DLD1 (cell line): Measurements from ENCODE around the gene SMARCD1.

Experiments used
- in situ Hi-C: cut with HindIII; loops from 2 replicates; pipeline ENCODE4 v1.10.0; 2017; ENCODE audit warnings: low sequenced_read_pairs

Gene SMARCD1

DNA sequence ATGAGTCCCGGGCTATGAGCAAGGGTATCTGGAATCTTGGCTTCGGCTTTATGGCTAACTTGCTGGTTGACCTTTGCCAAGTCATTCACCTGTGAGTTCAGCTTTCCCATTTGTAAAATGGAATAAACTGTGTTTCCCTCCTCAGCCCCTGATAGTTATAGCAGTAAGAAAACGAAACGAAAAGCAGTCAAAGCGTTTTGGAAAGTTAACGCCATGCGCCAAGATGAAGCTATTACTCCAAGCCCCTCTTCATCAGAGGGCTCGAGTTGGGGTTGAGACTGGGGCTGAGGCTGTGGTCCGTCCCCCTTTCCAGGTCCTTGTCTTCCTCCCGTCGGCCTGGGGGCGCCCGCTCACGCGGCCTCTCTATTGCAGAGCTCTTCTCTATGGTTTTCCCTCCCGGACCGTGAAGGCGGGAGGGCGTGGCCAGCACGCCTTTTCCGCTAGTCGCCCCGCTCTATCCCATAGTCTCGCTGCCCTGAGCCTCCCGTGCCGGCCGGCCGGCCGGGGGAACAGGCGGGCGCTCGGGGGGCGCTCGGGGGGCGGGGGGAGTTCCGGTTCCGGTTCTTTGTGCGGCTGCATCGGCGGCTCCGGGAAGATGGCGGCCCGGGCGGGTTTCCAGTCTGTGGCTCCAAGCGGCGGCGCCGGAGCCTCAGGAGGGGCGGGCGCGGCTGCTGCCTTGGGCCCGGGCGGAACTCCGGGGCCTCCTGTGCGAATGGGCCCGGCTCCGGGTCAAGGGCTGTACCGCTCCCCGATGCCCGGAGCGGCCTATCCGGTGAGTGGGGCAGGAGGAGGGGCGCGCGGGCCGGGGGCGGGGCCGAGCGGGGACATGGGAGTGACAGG is at the start of gene SMARCD1:
TSS of gene SMARCD1 (plus strand) at position 568 of the 840 bp plus-strand sequence. CDS start at position 596, 28 bp downstream.
- in situ Hi-C loops: no loop called here

DNA sequence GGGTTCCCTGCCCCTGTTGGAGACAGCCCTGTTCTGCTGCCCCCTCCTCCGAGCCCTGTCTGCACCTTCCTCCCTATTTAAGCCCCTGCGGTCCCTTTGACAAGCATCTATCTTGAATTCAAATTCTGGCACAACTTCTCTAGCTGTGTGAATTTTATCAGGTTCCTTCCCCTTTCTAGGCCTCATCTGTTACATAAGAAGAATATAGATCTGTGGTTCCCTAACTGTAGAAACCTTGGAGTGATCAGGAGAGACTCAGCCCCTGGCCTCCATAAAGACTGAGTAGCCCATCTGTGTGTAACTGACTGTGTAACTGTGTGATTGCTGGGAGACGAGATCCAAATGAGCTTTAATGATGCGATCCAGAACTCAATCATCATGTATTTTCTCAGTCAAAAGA is 46.8 kb upstream of the SMARCD1 start:
- in situ Hi-C loops: no loop called here

DNA sequence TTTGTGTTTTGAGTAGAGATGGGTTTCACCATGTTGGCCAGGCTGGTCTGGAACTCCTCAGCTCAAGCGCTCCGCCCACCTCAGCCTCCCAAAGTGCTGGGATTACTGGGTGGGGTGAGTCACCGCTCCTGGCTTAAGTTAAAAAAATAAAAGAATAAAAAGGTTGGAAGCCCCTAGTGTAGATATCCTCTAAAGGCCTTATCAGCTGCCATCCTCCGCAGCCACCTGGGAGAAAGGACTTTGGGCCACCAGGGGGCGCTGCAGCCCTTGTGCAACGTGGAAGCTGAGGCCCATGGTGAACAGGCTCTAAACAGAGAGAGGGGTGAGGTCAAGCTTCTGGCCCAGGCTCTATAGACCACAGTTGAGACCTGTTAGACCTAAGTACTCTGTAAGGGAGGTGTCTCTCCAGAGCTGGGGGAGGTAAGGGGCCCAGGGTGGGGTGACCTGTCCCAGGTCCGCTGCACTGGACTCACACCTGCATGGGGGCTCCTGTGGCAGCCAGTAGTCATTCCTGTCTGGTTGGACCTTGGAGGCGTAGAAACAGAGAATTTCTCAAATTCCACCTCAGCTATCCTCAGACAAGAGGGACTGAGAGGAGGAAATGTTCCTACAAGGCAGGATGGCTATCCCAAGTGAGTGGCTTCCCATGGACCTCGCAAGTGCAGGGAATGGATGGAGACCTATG is 45.8 kb upstream of the SMARCD1 start:
- in situ Hi-C loops: no loop called here

DNA sequence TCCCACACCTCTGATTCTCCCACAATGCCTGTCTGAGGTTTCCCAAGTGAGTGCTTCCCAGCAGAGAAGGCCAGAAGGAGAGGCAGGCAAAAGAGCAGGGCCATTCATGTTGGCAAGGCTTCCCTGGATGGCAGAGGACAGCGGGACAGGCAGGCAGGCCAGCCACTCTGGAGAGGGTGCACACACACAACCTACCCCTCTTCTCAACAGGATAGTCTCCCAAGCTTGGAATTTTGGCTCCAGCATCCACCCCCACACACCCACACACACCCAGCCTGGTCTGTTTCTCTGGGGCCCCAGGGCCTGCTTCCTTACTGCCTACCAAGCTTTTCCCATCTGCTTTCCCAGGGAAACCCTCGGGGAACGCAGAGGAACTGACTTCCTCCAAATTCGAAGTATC is 44.5 kb upstream of the SMARCD1 start:
- in situ Hi-C loops: no loop called here

DNA sequence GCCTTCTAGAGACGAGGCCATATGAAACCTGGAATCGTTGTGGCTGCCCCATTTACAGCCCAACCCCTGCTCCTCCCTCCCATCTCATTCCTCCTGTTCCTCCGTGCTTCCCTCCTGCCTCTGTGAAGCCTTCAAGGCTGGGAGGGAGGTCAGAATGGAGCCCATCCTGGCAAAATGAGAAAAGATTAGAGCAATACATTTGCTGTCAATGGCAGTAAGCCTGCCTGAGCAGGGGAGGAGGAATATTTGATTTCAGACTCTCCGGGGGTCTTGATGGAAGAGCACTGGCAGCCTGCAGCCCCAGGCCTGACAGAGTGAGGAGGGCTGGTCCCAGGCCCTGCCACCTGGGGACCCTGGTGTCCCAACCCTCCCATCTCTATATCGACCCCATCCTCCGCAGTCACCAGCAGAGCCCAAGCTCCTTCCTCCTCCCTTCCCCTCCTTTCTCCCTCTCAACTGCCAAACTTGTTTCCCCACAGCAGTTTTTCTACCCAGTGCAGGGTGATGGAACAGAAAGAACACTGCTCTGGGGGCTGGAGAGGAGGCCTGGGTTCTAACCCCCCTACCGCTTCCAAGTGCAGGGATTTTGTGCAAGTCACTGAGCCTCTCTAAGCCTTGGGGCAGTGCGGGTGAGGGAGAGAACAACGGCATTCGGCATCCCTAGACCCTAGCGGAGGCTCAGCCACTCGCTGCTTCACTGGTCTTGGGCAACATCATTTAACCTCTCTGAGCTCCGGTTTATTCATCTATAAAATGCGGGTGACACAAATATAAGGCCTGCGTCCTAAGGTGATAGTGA is 43.9 kb upstream of the SMARCD1 start:
- in situ Hi-C loops: no loop called here

DNA sequence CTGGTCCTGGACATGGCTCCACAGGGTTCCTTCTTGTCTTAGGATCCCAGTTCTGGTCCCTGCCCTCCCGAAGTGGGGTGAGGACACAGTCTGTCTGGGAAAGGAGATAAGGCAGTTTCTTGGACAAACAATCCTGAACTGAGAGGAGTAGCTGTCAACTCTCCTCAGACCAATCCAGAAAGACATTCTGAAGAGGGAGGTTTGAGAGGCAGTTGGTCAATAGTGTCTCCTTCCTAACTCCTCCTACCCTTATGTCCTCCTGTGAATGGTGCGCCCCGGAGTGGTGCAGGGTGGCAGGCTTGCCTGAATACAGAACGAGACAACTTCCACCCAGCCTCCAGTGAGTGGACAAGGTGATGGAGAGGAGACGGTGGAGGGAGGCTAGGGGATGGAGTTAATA is 43.2 kb upstream of the SMARCD1 start:
- in situ Hi-C loops: no loop called here

DNA sequence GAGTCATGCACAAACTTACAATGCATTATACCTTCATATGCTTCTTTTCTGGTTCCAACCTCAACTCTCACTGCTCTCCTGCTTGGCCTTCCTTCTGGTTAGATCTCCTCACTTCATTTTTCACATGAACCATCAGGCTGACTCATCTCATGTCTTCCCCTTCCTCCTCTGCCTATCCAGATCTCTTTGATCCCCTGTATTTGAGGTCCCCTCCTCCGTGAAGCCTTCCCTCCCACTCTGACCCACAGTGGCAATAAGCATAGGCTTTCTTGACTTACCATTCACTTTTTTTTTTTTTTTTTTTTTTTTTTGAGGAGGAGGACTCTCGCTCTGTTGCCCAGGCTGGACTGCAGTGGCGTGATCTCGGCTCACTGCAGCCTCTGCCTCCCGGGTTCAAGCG is 42.4 kb upstream of the SMARCD1 start:
- in situ Hi-C loops: no loop called here

DNA sequence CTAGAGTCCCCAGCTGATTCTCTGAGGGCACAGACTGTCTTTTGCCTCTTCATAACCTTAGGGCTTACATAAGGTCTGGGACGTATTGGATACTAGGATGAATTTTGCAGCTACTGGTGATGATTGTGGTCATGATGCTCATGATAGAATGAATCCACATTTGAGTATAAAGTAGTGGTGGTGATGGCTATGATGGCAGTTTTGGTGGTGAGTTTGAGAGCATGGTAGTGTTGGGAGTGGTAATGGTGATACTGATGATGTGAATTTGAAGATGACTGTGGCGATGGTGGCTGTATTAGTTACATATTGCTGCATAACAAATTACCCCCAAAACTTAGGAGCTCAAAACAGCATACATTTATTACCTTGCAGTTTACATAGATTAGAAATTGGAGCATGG is 41.8 kb upstream of the SMARCD1 start:
- in situ Hi-C loops: no loop called here

DNA sequence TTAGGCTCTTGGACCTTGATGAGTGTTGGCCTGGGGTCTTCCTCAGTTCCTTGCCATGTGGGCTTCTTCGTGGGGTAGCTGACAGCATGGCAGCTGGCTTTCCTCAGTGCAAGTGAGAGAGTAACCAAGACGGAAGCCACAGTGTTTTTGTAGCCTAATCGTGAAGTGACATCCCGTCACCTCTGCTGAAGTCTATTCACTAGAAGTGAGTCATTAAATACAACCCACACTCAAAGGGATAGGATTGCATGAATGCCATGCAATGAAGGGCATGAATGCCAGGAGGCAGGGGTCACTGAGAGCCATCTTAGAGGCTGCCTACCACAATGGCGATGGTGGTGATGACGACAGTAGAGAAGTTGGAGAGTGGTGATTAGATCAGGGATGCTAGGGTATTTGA is 41.3 kb upstream of the SMARCD1 start:
- in situ Hi-C loops: no loop called here

DNA sequence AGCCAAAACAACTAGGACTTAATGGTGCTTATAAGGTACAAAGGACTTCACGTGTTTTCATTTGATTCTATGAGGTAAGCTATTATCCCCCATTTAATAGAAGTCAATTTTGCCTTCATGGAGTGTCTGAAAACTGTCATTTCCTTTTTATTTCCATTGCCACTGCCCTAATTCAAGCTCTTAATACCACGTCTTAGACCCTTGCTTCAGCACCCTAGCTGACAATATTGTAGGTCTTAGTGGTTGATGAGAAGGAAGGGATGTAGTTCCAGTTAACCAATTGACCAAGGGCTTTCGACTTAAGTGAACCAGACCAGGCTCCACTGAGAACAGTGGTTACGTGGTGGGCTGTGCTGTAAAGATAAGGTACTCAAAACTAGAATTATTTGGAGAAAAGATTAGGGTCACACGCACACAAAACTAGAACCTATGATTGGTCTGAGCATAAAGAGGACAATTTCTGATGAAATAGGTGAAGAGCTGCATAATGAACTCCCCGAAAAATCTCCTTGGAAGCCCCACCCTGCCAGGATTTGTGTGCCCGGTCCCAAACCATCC is 37.4 kb upstream of the SMARCD1 start:
- in situ Hi-C loops: no loop called here

DNA sequence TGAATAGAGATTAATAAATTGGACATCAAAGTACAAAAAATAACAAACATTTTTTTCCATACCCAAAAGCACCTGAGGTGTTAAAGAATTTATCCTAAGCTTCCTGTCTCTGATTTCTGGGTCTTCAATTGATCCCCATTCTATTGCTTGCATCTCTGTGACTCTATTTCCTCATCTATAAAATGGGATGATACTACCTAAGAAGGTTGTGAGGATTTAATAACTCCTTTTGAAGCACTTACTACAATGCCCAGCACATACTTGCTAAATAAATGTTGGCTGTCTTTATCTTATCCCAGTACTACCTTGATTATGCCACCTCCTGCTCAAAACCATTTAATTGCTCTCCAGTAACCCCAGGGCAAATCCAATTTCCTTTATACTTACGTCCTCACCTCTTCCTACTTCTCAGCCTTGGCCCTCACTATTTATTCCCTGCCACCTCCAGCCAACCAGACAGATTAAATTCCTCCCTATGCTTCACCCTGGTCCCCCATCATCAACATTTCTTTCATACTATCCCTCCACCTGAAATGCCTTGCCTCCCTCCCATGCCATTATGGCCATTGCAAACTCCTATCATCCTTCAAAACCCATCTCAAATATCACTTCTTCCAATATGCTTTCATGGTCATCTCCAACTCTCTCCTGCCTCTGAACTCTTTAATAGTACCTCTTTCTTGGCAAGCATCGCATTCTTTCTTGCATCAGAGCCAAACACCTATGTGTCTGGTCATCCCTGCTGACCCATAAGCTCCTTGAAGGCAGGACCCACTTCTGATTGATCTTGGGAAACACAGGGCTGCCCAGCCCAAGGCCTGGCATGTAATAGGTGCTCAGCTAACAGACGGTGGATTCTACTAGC is 35.7 kb upstream of the SMARCD1 start:
- in situ Hi-C loops: no loop called here

DNA sequence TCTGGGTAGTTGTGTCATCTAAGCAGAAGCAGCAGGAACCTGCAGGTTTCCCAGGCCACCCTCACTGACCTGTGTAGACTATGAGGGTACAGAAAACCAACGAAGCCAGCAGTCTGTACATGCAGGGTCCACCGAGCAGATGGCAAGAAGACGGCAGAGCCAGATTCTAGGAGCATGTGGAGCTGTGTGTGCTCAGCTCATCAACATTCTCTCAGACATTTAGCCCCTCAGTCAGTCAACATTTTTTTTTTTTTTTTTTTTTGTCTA is 35.1 kb upstream of the SMARCD1 start:
- in situ Hi-C loops: no loop called here

DNA sequence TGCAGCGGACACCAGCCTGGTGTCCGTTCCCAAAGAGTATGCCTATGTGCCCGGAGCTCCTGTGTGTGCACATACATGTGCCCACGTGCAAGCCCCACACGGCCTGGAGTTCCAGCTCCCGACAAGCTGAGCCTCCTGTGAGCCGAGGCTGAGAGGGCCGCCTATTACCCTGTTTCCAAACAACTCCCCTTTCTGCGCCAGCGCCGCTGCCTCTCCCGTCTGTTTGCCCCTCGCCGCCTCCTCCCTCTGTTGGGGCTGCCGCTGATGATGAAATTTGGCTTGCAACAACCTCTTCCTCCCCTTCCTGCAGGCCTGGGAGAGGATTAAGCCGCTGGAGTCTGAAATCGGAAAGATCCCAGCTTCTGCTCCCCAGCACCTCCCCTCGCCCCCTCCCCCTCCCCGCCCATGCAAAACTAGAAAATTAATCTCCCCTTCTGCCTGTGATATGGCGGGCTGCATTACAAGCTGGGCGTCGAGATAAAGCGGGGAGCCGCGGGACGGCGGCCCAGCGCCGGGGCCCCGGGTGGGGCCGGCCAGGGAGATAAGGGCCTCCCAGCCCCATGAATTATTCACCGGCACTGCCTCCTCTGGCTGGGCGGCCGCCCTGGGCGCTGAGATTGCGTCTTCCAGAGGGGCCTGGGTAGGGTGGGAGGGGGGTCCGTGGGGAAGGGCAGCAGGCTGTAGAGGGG is 34.6 kb upstream of the SMARCD1 start:
- in situ Hi-C loops: no loop called here

DNA sequence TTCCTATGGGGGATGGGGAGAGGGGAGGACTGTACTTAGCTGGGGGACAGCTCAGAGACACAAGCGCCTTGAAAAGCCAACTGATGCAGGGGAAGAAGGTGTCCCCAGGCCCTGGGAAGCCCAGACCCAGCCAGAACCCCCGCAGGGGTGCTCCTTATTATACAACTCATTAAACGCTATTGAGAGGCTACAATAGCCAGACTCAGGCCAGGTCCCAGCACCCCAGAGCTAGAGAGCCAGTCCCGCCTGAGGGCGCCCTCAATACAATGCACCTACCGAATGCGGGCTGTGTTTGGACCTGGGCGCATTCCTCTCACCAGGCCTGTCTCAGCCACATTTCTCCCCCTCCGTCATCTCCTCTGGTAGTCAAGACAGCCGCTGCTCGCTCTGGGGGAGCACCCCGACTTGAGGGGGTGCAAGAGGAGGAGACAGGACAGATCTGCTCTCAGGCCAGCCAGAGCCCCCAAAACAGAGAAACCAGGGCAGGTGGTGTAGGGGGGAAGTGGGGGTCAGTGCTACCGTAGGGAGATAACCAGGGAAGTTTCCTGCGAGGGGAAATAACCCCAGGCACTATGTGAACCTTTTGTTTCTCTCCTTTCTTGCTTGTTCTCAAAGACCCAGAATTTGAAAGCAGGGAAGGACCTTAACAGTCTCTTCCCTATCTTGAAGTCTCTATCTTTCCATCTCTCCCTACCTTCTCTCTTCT is 33.9 kb upstream of the SMARCD1 start:
- in situ Hi-C loops: no loop called here

DNA sequence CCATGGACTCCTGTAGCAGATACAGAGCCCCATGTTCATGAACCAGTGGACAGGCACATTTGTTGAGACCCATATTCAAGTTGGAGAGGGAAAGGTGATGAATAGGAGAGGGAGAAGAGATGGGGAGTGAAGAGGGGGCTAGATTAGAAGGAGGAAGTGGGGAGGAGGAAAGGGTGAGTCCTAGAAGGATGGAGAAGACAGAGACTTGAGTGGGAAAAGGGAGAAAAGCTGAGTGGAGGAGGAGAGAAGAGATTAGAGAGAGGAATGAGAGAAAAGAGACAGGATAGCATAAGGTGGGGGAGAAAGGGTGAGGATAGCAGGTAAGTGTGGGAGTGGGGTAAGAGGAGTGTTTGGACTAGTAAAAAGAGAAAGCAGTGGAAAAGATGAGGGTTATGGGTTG is 32.6 kb upstream of the SMARCD1 start:
- in situ Hi-C loops: no loop called here

DNA sequence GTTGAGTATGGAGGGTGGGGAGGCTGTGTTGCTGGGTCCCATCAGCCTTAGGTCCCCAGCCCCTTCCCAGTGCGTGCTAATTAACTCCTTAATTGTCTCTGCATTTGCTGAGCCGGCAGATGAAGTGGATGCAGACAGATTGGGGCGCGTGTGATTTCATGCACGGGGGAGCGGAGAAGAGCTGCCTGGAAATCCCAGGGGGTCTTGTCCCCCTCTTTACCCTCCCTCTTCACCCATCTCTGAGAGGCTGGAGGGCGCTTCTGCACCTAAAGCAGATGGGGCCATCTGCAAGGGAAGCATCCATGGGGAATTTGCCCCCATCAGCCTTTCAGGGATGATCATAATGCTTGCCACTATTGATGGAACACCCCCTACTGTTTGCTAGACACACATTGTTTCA is 32.2 kb upstream of the SMARCD1 start:
- in situ Hi-C loops: no loop called here

DNA sequence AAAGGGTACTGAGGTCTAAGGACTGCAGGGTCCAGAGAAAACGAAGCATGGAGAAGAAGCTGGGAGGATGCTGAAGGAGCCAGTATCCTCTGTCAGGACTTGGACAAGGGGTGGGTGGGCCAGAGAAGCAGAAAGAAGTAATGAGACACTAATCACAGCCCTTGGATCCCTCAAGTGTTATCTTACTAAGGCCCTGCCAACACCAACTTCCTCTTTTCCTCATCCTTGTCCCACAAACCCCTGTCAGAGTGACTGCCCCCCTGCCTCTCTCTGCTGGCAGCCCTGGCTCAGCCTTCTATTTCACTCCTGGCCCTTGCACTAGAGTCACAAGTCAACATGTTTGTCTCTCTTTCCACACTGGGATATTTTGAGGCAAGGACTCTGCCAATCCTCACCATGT is 31.6 kb upstream of the SMARCD1 start:
- in situ Hi-C loops: no loop called here

DNA sequence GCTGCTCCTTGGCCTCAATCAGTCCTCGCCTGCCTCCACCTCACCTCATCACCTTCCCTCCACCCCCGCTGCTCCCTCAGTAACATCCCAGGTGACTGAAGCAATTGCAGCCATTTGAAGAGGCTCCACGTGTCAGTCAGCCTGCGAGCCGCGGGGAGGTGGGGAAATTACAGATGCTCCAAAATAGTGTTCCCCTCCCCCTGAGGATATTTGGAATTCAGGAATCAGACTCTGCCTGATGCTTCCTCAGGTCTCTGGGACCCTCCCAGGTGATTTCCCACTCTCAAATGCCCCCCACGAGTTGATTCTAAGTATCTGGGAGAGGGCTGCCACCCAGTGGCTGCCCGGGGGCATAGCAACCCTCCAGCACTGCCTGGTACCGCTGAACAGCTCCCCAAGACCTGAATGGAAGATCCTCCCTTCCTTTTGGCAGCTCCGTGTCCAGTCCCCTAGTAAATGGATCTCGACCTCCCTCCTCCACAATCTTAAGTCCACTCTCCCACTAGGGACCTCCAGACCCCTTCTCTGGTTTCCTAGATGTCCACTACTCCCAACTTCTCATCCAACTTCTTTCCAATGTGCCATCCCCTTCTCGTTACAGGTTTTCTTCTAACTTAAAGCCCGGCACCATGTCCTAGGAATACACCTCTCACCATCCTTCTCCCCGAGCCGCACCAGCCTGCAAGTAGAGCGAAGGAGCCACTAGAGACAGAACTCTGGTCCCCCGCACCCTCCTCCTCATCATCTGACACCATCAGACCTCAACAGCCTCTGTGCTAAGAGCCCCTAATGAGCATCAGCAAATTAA is 29.1 kb upstream of the SMARCD1 start:
- in situ Hi-C loops: no loop called here

DNA sequence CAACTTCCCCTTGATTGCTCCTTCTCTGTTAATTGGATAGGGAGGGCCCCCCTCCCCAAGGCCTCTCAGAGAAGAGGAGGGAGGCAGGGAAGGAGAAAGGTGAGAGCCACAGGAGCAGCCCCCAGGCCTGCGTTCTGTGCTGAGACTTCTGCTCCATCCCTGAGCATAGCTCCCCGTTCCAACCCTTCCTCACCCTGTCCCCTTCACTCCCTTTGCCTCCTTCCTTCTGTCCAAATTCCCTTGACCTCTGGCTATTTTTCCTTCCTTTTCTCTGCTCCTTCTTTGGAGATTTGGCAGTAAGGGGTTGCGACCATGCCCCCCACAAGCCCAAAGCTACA is 28.5 kb upstream of the SMARCD1 start:
- in situ Hi-C loops: no loop called here
